ENCODE measurements around the gene MRPS26.

GRCh38 chr20:3045816-3046676 is at the start of gene MRPS26:
- TF ChIP-seq CTCF (IDR thresholded peaks at IDR 0.05) (no peak), POLR2A (IDR thresholded peaks at IDR 0.05) (peak in 1 of 2 donors; percentile 79)

All from heart left ventricle (tissue), 13 donors.